Hepatocyte (in vitro differentiated cells): Measurements from ENCODE around the gene HOXC6. TPM values are rescaled to one million over a fixed set of nuclear protein-coding genes. Genes with fewer than 3 reads are reported as not detected.

Source experiments
- DNase-seq: peaks from one replicate; pipeline ENCODE4 v3.0.0-alpha.2; 2016; ENCODE audit warnings: low spot score
- H2AFZ ChIP-seq: fragments of 200-600 bp; sonication (generic); 2 replicates; pipeline ENCODE4 v1.6.0; 2016; ENCODE audit warnings: antibody characterized with exemption, mild to moderate bottlenecking
- H3K27ac ChIP-seq: fragments of 200-600 bp; sonication (generic); 2 replicates; pipeline ENCODE4 v1.5.1; 2016; ENCODE audit warnings: mild to moderate bottlenecking
- H3K27me3 ChIP-seq: fragments of 200-600 bp; sonication (generic); 2 replicates; pipeline ENCODE4 v1.6.1; 2016
- H3K36me3 ChIP-seq: fragments of 200-600 bp; sonication (generic); replicated peaks from 2 replicates; pipeline ENCODE4 v1.5.1; 2016; ENCODE audit warnings: low read depth; ENCODE audit not compliant: insufficient read depth
- H3K4me1 ChIP-seq: fragments of 200-600 bp; sonication (generic); 2 replicates; pipeline ENCODE4 v1.5.1; 2016; ENCODE audit warnings: mild to moderate bottlenecking, moderate library complexity; ENCODE audit not compliant: insufficient read depth
- H3K4me2 ChIP-seq: fragments of 200-600 bp; sonication (generic); 2 replicates; pipeline ENCODE4 v1.6.0; 2016
- H3K4me3 ChIP-seq: fragments of 200-600 bp; sonication (generic); 2 replicates; pipeline ENCODE4 v1.5.1; 2016; ENCODE audit warnings: mild to moderate bottlenecking
- H3K79me2 ChIP-seq: fragments of 200-600 bp; sonication (generic); 2 replicates; pipeline ENCODE4 v1.6.0; 2017; ENCODE audit warnings: mild to moderate bottlenecking
- H3K9me2 ChIP-seq: fragments of 200-600 bp; sonication (generic); replicated peaks from 2 replicates; pipeline ENCODE4 v1.6.0; 2017; ENCODE audit warnings: mild to moderate bottlenecking; ENCODE audit not compliant: insufficient read depth
- H3K9me3 ChIP-seq: fragments of 200-600 bp; sonication (generic); 2 replicates; pipeline ENCODE4 v1.5.1; 2016; ENCODE audit warnings: low read depth, mild to moderate bottlenecking
- H4K20me1 ChIP-seq: fragments of 200-600 bp; sonication (generic); 2 replicates; pipeline ENCODE4 v1.6.0; 2016; ENCODE audit warnings: mild to moderate bottlenecking; ENCODE audit not compliant: insufficient read depth, poor library complexity, severe bottlenecking
- CTCF ChIP-seq: fragments of 200-600 bp; sonication (generic); IDR thresholded peaks from 2 replicates; pipeline ENCODE4 v1.5.1; 2016; ENCODE audit warnings: antibody characterized with exemption, mild to moderate bottlenecking; ENCODE audit not compliant: poor library complexity
- EZH2 ChIP-seq: fragments of 200-600 bp; sonication (generic); IDR thresholded peaks from 2 replicates; pipeline ENCODE4 v1.6.1; 2016; ENCODE audit warnings: antibody characterized with exemption, mild to moderate bottlenecking, borderline replicate concordance
- EZH2phosphoT487 ChIP-seq: fragments of 200-600 bp; sonication (generic); IDR thresholded peaks from one replicate; pipeline ENCODE4 v1.6.1; 2018; ENCODE audit warnings: antibody characterized with exemption, mild to moderate bottlenecking, low read depth, moderate library complexity; ENCODE audit not compliant: unreplicated experiment, severe bottlenecking
- WGBS: methylation state at CpG from one replicate; pipeline ENCODE4 v1.1.6; 2016; ENCODE audit warnings: low lambda C conversion rate; ENCODE audit errors: missing lambda C conversion rate; 5-methylcytosine and 5-hydroxymethylcytosine counted together
- polyA plus RNA-seq: library from polyadenylated mRNA; unstranded; fragments of >200 nt; fragmentation: Nextera tagmentation; extraction: Ambion mirVana; gene quantifications from 2 replicates; pipeline ENCODE4 v1.2.1, GENCODE V29; 2016
- total RNA-seq: library from RNA; depleted of rRNA; stranded (reverse); fragments of >200 nt; gene quantifications from 2 replicates; pipeline ENCODE4 v1.2.3, GENCODE V29; 2014

HOXC6 gene
- total and polyA plus RNA-seq, 2 experiments from 2014 or later: 4.5 to 11.1 TPM

- Histone ChIP-seq H2AFZ (no peak overlapping the region), H3K4me2 (peak overlapping the region; percentile 59), H3K79me2 (peaks cover 18% of the 10 kb centered on the region), H3K9me2 (no peaks in the 10 kb centered on the region), H3K27me3 (peaks cover 77% of the 10 kb centered on the region), H3K27ac (no peak overlapping the region), H3K36me3 (no peaks in the 10 kb centered on the region), H4K20me1 (no peaks in the 10 kb centered on the region), H3K4me3 (no peak overlapping the region), H3K9me3 (no peaks in the 10 kb centered on the region), H3K4me1 (peaks cover 13% of the 10 kb centered on the region)
- WGBS: 20% methylated on average over 23 of the region's 23 CpGs
- TF ChIP-seq EZH2: no peak
- TF ChIP-seq CTCF: no peak
- no peak for TF ChIP-seq EZH2phosphoT487
- no peak for DNase-seq
Measured at GRCh38 chr12:54015018-54015931, 13.0 kb upstream of the HOXC6 start.

- Histone ChIP-seq H4K20me1 (no peaks in the 10 kb centered on the region), H3K9me2 (no peaks in the 10 kb centered on the region), H3K79me2 (peaks cover 22% of the 10 kb centered on the region), H3K9me3 (no peaks in the 10 kb centered on the region), H2AFZ (no peak overlapping the region), H3K4me1 (peaks cover 13% of the 10 kb centered on the region), H3K4me3 (no peak overlapping the region), H3K27ac (peak overlapping the region; percentile 45), H3K36me3 (no peaks in the 10 kb centered on the region), H3K27me3 (peaks cover 77% of the 10 kb centered on the region), H3K4me2 (peak overlapping the region; percentile 90)
- no peak for DNase-seq
- 33% methylated on average over 3 of the region's 3 CpGs for WGBS
- no peak for TF ChIP-seq EZH2phosphoT487
Measured at GRCh38 chr12:54016051-54016450, 12.2 kb upstream of the HOXC6 start.

- no peak for TF ChIP-seq EZH2phosphoT487
- TF ChIP-seq CTCF: no peak
- TF ChIP-seq EZH2: no peak
- Histone ChIP-seq H3K4me2 (peak overlapping the region; percentile 90), H3K27ac (peak overlapping the region; percentile 97), H2AFZ (no peak overlapping the region), H4K20me1 (no peaks in the 10 kb centered on the region), H3K9me2 (no peaks in the 10 kb centered on the region), H3K79me2 (peaks cover 26% of the 10 kb centered on the region), H3K4me1 (peaks cover 13% of the 10 kb centered on the region), H3K27me3 (peaks cover 77% of the 10 kb centered on the region), H3K36me3 (no peaks in the 10 kb centered on the region), H3K9me3 (no peaks in the 10 kb centered on the region), H3K4me3 (peak overlapping the region; percentile 62)
- DNase-seq: peak; percentile 76
- 2% methylated on average over 24 of the region's 25 CpGs for WGBS
Measured at GRCh38 chr12:54016478-54016964, 11.7 kb upstream of the HOXC6 start.
